IPS DF 19.7 (cell line): ENCODE data around the gene BCL7A.
"Not testable (repeated sequence)": the region's sequence is repeated elsewhere in the genome, so short reads cannot be mapped to it uniquely, and the experiment has no call there.

ENCODE experiments used
- DNase-seq: peaks from one replicate; pipeline ENCODE4 v3.0.0-alpha.2; 2013; ENCODE audit warnings: low read depth, low spot score

The BCL7A gene

GRCh38 chr12:122094137-122094734 lies 72.6 kb downstream of the BCL7A start:
- no peak for DNase-seq

- DNase-seq = no peak
These were observed 73.3 kb downstream of the BCL7A start for GRCh38 chr12:122094735-122095631.

GRCh38 chr12:122096014-122096413 lies 74.3 kb downstream of the BCL7A start:
- no peak for DNase-seq

- no peak for DNase-seq
These were observed 75.0 kb downstream of the BCL7A start for GRCh38 chr12:122096591-122097149.

GRCh38 chr12:122097584-122097926 lies 75.9 kb downstream of the BCL7A start:
- DNase-seq = no peak

GRCh38 chr12:122097927-122098756 lies 76.5 kb downstream of the BCL7A start:
- no peak for DNase-seq

GRCh38 chr12:122099280-122099749 lies 77.6 kb downstream of the BCL7A start:
- DNase-seq = no peak

- no peak for DNase-seq
These were observed 78.2 kb downstream of the BCL7A start for GRCh38 chr12:122099856-122100255.

GRCh38 chr12:122100568-122100967 lies 78.9 kb downstream of the BCL7A start:
- no peak for DNase-seq

- DNase-seq = no peak
These were observed 80.6 kb downstream of the BCL7A start for GRCh38 chr12:122102331-122102730.

- no peak for DNase-seq
These were observed 83.2 kb downstream of the BCL7A start for GRCh38 chr12:122104844-122105243.

GRCh38 chr12:122105496-122105895 lies 83.8 kb downstream of the BCL7A start:
- DNase-seq = not testable (repeated sequence)

- no peak for DNase-seq
These were observed 85.2 kb downstream of the BCL7A start for GRCh38 chr12:122106843-122107242.

- no peak for DNase-seq
These were observed 85.6 kb downstream of the BCL7A start for GRCh38 chr12:122107261-122107660.

GRCh38 chr12:122111089-122111641 lies 89.5 kb downstream of the BCL7A start:
- DNase-seq = no peak
